ENCODE measurements around the gene PLD4.
"Not testable (repeated sequence)": the region's sequence is repeated elsewhere in the genome, so short reads cannot be mapped to it uniquely, and the experiment has no call there.

PLD4 gene

GRCh38 chr14:104903990-104904389 is 20.7 kb upstream of the PLD4 start:
- no peak overlapping the region for H3K4me3 Mint-ChIP-seq
- peaks cover 30% of the 10 kb centered on the region for H3K27me3 Mint-ChIP-seq (ENCODE audit: low read depth)
- H3K36me3 Mint-ChIP-seq (ENCODE audit: low read depth): no peaks in the 10 kb centered on the region
- no peak overlapping the region for H3K27ac Mint-ChIP-seq
- no peaks in the 10 kb centered on the region for H3K4me1 Mint-ChIP-seq (ENCODE audit: low read depth)
- H3K9me3 Mint-ChIP-seq: no peaks in the 10 kb centered on the region

- H3K27me3 Mint-ChIP-seq (ENCODE audit: low read depth): peaks cover 34% of the 10 kb centered on the region
- H3K9me3 Mint-ChIP-seq; H3K4me1 Mint-ChIP-seq (ENCODE audit: low read depth); H3K27ac Mint-ChIP-seq; H3K4me3 Mint-ChIP-seq; H3K36me3 Mint-ChIP-seq (ENCODE audit: low read depth): not testable (repeated sequence)
Observed at GRCh38 chr14:104904650-104905578, 19.8 kb upstream of the PLD4 start.

- H3K36me3 Mint-ChIP-seq (ENCODE audit: low read depth); H3K27ac Mint-ChIP-seq; H3K4me1 Mint-ChIP-seq (ENCODE audit: low read depth); H3K9me3 Mint-ChIP-seq; H3K4me3 Mint-ChIP-seq: not testable (repeated sequence)
- H3K27me3 Mint-ChIP-seq (ENCODE audit: low read depth): peaks cover 34% of the 10 kb centered on the region
Observed at GRCh38 chr14:104905579-104905933, 19.1 kb upstream of the PLD4 start.

DNA sequence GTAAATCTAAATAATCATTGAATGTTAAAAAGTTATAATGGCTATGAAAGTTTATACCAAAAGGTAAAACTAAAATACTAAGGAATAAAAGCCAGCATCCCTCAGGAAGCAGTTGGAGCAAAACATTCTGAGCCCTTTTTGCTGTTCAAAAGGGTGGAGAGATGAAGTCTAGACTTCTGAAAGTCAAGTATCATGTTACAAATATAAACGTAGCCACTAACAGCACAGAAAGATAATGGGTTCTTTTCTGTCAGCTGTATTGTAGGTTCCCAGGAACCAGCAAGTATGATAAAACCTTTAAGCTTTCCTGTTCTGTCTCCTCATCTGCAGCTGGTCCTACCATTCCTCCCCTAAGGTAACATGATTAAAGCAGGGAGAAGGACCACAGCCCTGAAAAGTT is 16.4 kb upstream of the PLD4 start:
- Mint-ChIP-seq H3K27me3 (ENCODE audit: low read depth) (peaks cover 26% of the 10 kb centered on the region), H3K27ac (no peak overlapping the region), H3K36me3 (ENCODE audit: low read depth) (no peaks in the 10 kb centered on the region)

GRCh38 chr14:104912053-104912452 is 12.6 kb upstream of the PLD4 start:
- Mint-ChIP-seq H3K4me1 (ENCODE audit: low read depth) (no peaks in the 10 kb centered on the region), H3K27ac (no peak overlapping the region), H3K27me3 (ENCODE audit: low read depth) (peaks cover 26% of the 10 kb centered on the region), H3K36me3 (ENCODE audit: low read depth) (no peaks in the 10 kb centered on the region), H3K9me3 (peaks cover 4% of the 10 kb centered on the region), H3K4me3 (no peak overlapping the region)

More for the DNA sequence above, 16.4 kb upstream of the PLD4 start:
- Mint-ChIP-seq H3K4me1 (ENCODE audit: low read depth) (no peaks in the 10 kb centered on the region), H3K9me3 (peaks cover 4% of the 10 kb centered on the region), H3K4me3 (no peak overlapping the region)

DNA sequence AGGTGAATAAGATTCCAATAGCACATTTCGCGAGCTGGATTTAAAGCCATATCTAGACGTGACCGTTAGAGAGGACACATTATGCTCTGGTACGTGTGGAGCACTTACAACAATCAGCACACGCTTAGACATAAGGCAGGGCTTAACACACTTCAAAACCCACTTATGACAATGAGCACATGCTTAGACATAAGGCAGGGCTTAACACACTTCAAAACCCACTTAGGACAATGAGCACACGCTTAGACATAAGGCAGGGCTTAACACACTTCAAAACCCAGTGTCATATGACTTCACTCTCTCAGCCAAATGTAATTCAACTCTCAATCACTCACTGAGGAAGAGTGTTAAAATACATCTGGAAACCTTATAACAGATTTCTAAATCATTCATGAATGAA is 11.2 kb upstream of the PLD4 start:
- peaks cover 19% of the 10 kb centered on the region for H3K27me3 Mint-ChIP-seq (ENCODE audit: low read depth)
- no peaks in the 10 kb centered on the region for H3K4me1 Mint-ChIP-seq (ENCODE audit: low read depth)
- peaks cover 4% of the 10 kb centered on the region for H3K9me3 Mint-ChIP-seq
- no peak overlapping the region for H3K27ac Mint-ChIP-seq
- no peaks in the 10 kb centered on the region for H3K36me3 Mint-ChIP-seq (ENCODE audit: low read depth)
- no peak overlapping the region for H3K4me3 Mint-ChIP-seq

GRCh38 chr14:104917116-104917515 is 7.6 kb upstream of the PLD4 start:
- no peaks in the 10 kb centered on the region for H3K4me1 Mint-ChIP-seq (ENCODE audit: low read depth)
- H3K9me3 Mint-ChIP-seq: peaks cover 1% of the 10 kb centered on the region
- no peaks in the 10 kb centered on the region for H3K36me3 Mint-ChIP-seq (ENCODE audit: low read depth)
- peaks cover 20% of the 10 kb centered on the region for H3K27me3 Mint-ChIP-seq (ENCODE audit: low read depth)
- no peak overlapping the region for H3K27ac Mint-ChIP-seq
- no peak overlapping the region for H3K4me3 Mint-ChIP-seq

GRCh38 chr14:104917993-104918392 is 6.7 kb upstream of the PLD4 start:
- Mint-ChIP-seq H3K4me1 (ENCODE audit: low read depth) (no peaks in the 10 kb centered on the region), H3K36me3 (ENCODE audit: low read depth) (no peaks in the 10 kb centered on the region), H3K27me3 (ENCODE audit: low read depth) (peaks cover 20% of the 10 kb centered on the region), H3K4me3 (no peak overlapping the region), H3K9me3 (no peaks in the 10 kb centered on the region), H3K27ac (no peak overlapping the region)

DNA sequence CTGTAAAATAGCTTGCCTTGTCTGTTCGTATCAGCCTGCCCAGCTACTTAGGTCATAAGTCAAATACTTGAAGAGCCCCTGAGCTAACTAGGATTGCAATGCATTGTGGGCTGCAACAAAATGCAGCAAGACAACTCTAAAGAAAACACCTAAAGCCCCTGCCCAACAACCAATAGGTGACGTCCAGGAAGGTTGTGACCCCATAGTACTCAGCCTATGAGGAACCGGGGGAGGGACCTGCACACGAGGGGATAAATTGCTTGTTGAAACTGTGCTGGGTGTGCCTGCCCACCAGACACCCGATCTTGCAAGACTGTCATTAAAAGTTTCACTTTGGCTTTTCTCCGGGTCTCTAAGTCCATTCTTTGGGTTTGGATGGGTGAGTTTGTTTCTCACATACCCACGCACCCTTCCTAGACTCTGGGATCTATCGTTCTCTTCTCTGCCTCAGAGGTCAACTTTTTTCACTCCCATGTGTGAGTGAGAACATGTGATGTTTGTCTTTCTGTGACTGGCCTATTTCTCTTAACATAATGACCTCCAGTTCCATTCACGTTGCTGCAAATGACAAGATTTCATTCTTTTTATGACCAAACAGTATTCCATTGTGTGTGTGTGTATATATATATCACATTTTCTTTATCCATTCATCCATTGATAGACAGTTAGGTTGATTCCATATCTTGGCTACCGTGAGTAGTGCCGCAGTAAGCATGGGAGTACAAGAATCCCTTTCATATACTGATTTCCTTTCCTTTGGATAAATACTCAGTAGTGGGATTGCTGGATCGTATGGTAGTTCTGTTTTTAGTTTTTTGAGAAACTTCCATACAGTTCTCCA is 5.3 kb upstream of the PLD4 start:
- H3K27me3 Mint-ChIP-seq (ENCODE audit: low read depth): peaks cover 16% of the 10 kb centered on the region

GRCh38 chr14:104919993-104920315 is 4.7 kb upstream of the PLD4 start:
- no peaks in the 10 kb centered on the region for H3K36me3 Mint-ChIP-seq (ENCODE audit: low read depth)
- H3K9me3 Mint-ChIP-seq: no peaks in the 10 kb centered on the region
- H3K4me3 Mint-ChIP-seq: no peak overlapping the region
- no peak overlapping the region for H3K27ac Mint-ChIP-seq
- H3K4me1 Mint-ChIP-seq (ENCODE audit: low read depth): no peaks in the 10 kb centered on the region
- peaks cover 12% of the 10 kb centered on the region for H3K27me3 Mint-ChIP-seq (ENCODE audit: low read depth)

More for the DNA sequence above, 5.3 kb upstream of the PLD4 start:
- not testable (repeated sequence) for H3K27ac Mint-ChIP-seq; H3K4me1 Mint-ChIP-seq (ENCODE audit: low read depth); H3K9me3 Mint-ChIP-seq; H3K4me3 Mint-ChIP-seq; H3K36me3 Mint-ChIP-seq (ENCODE audit: low read depth)

DNA sequence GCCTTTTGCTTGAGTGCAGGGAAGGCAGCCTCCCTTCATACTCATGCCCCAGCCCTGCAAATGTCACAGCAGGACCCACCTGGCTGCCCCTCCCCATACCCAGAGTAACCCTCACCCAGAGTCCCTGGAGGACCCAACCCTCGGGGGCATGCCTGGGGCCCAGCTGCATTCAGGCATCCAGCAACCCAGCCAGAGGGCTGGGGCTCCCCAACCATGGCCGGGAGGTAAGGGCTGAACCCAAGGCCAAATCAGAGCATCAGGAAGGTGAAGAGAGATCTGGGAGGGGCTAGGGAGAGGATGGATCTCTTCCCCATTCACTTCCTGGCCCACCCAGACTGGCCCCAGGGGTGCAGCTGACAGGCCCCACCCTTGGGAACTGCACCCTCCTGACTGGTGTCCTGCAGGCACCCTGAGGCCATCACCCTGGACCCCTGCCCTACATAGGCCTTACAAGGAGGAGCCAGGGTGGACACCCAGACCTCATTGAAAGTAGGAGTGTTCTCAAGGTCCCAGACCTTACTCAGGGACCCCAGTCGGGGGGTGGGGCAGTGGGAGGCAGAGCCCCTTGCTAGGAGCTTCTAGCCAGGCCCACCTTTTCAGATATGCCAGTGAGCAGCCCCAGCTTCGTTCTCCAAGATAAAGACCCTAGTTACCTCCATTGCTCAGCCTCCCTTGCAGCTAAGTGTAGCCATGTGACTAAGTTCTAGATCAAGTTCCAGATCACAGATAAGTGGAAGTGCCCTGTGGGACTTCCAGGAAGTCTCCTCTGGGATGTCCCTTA is 849 bp upstream of the PLD4 start:
- H3K4me3 Mint-ChIP-seq: no peak overlapping the region
- H3K36me3 Mint-ChIP-seq (ENCODE audit: low read depth): no peaks in the 10 kb centered on the region
- H3K4me1 Mint-ChIP-seq (ENCODE audit: low read depth): no peaks in the 10 kb centered on the region
- peaks cover 5% of the 10 kb centered on the region for H3K27me3 Mint-ChIP-seq (ENCODE audit: low read depth)
- H3K27ac Mint-ChIP-seq: no peak overlapping the region
- no peaks in the 10 kb centered on the region for H3K9me3 Mint-ChIP-seq

DNA sequence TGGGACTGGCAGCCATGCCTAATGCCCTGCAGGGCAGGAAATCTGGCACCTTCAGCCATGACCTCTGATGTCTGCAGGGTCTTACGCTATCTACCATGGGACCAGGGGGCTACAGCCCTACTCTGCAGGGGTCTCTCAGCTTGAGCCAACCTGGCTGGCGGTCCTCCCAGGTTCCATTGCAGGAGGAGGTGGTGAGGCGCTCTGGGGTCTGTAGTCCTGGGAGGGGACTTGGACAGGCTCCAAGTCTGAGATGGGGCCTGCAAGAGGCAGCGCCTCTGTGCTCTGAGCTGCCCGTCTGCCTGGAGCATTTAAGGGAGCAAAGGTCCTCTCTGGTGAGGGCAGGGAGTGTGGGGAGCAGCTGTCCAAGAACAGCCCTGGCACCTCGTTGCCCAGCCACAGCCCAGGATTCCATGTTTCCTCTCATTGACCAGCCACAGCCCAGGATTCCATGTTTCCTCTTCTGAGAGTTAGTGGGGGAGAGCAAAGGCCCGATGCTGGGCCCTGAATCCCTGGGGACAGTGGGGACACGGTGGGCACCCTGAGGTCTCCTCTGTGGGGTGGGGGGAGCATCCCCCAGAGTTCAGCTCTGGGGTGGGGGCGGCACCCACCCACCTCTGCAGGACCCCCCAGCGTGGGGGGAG is 655 bp downstream of the PLD4 start:
- Mint-ChIP-seq H3K9me3 (no peaks in the 10 kb centered on the region), H3K4me3 (no peak overlapping the region), H3K27me3 (ENCODE audit: low read depth) (no peaks in the 10 kb centered on the region), H3K4me1 (ENCODE audit: low read depth) (no peaks in the 10 kb centered on the region), H3K36me3 (ENCODE audit: low read depth) (no peaks in the 10 kb centered on the region), H3K27ac (no peak overlapping the region)

DNA sequence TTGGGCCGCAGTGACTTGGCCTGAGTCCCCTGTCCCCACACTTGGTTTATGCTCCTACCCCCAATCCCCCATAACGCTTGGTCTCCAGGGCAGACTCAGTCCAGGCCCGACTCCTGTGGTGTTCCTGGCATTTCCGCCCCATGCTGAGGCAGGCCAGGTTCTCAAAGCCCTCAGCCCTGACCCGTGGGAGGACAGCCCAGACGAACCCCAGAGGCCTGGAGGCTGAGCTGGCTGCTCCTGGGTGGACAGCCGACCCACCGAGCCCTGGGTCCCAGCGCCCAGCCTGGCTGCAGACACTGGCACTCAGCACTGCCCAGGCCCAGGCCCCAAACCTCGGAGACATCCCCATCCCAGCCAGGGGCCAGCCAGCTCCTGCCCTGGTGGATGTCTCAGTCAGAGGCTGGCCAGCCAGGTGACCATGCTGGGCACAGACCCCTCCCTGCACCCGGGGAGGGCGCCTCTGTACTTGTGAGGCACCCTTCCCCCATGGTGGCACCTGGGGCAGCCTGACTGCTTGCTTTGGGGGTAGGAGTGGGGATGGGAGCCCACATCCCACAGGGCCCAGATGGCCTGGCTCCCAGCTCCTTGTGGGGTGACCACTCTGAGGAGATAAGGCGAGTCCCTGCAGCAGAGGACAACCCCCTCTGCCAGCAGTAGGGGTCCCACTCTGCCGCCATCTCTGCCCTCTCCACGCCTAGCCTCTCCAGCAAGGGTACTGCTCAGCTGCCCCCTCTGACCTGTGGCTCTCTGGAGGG is 1.4 kb downstream of the PLD4 start:
- no peaks in the 10 kb centered on the region for H3K27me3 Mint-ChIP-seq (ENCODE audit: low read depth)
- no peak overlapping the region for H3K4me3 Mint-ChIP-seq
- no peaks in the 10 kb centered on the region for H3K9me3 Mint-ChIP-seq
- no peaks in the 10 kb centered on the region for H3K4me1 Mint-ChIP-seq (ENCODE audit: low read depth)
- H3K36me3 Mint-ChIP-seq (ENCODE audit: low read depth): no peaks in the 10 kb centered on the region
- no peak overlapping the region for H3K27ac Mint-ChIP-seq

Measured in T-helper 1 cell treated with Interleukin-12 subunit alpha and Interleukin-12 subunit beta and Interleukin-4 antibody, amounts not matched to agents 30 μg/mL and 1 μg/mL, for 36 hours (primary cell).